GM13976 (cell line): Measurements from ENCODE around the gene SDSL.

Experiments
- DNase-seq: peaks from one replicate; pipeline ENCODE4 v3.0.0; 2012; ENCODE audit warnings: low spot score
- CTCF ChIP-seq: IDR thresholded peaks from 2 replicates; pipeline ENCODE4 v1.5.1; 2012; ENCODE audit warnings: borderline replicate concordance, mild to moderate bottlenecking; ENCODE audit not compliant: insufficient read depth; ENCODE audit errors: extremely low read depth, missing control alignments, control extremely low read depth
- in situ Hi-C: fragments of 300-500 bp; cut with MboI; formaldehyde crosslinking; loops from one replicate; pipeline ENCODE4 v1.12.0; 2022; ENCODE audit warnings: low sequenced_read_pairs, mixed read lengths, inconsistent platforms; ENCODE audit not compliant: unreplicated experiment

Gene SDSL

GRCh38 chr12:113465808-113466453, 43.8 kb downstream of the SDSL start:
- in situ Hi-C loops = loop anchor here (25.0 kb wide), 2 partner anchors 446 to 946 kb away; partner anchors contain the start of gene TBX5
- no peak for TF ChIP-seq CTCF
- DNase-seq = no peak

DNA sequence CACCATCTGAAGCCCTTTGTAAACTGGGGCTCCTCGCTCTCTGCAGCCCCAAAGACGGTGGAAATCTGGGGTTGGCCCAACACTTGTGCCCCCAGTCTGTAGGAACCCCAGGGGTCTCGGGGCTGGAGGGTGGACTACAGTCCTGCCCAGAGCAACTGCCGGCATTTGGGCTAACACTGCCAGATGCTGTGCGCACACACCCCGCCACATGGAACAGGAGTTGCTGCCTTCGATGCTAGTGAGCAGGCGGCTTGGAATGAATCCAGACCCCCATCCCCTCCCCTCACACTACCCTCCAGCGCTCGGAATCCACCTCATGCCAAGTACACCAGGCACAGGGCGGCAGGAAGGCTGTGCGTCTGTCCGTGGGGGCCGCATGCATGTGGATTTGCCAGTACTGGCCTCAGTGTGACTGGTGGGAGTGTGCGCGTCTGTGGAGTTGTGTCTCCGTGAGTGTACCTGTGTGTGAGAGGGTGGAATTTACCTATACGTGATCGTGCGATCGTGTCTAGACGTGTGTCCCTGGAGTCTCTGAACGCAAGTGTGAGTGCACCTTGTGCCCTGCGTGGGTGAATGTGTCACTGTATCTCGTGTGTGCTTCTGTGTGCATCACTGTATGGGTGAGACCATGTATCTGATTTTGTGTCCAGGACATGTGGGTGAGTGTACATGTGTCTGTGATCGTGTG, 44.4 kb downstream of the SDSL start:
- in situ Hi-C loops = loop anchor here (25.0 kb wide), 2 partner anchors 446 to 946 kb away; partner anchors contain the start of gene TBX5
- TF ChIP-seq CTCF = no peak
- DNase-seq = no peak

GRCh38 chr12:113467142-113467501, 44.9 kb downstream of the SDSL start:
- in situ Hi-C loops = loop anchor here (25.0 kb wide), 2 partner anchors 445 to 945 kb away; partner anchors contain the start of gene TBX5
- no peak for TF ChIP-seq CTCF
- peak; percentile 37 for DNase-seq

DNA sequence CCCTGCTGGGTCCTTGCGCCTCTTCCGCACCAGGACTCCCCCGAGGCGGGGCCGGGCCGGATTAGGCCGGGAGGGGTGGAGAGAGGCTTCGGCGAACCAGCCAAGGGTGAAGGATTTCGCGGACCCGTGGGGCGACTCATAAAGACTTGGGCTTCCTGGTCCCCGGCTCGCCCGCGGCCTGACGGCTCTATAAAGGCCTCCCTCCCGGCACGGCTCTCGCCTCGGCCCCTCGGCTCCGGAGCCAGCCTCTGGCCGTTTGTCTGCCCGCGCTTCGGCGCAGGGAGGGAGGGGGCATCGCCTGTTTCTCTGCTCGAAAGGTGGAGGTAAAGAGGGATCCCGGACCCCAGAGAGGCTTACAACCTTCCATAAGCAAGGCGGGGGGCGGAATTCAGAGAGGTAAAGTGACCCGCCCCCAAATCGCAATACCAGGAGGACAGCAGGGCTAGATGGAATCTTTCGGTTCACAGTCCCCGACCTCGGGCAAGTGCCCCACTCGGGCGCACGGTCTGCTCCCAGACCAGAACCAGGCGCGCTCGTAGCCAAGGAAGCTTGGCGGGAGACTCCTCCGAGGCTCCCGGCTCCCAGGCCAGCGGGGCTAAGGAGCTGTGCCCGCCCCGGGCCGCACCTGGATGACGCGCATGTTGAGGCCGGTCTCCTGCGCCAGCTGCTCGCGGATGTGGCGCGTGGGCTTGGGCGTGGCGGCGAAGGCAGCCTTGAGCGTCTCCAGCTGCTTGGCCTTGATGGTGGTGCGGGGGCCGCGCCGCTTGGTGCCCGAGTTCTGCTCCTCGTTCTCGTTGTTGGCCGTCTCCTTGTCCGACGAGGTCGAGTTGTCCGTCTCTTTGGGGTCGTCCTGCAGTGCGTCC, 45.6 kb downstream of the SDSL start:
- in situ Hi-C loops = loop anchor here (25.0 kb wide), 2 partner anchors 445 to 945 kb away; partner anchors contain the start of gene TBX5
- TF ChIP-seq CTCF = no peak
- peak; percentile 33 for DNase-seq

DNA sequence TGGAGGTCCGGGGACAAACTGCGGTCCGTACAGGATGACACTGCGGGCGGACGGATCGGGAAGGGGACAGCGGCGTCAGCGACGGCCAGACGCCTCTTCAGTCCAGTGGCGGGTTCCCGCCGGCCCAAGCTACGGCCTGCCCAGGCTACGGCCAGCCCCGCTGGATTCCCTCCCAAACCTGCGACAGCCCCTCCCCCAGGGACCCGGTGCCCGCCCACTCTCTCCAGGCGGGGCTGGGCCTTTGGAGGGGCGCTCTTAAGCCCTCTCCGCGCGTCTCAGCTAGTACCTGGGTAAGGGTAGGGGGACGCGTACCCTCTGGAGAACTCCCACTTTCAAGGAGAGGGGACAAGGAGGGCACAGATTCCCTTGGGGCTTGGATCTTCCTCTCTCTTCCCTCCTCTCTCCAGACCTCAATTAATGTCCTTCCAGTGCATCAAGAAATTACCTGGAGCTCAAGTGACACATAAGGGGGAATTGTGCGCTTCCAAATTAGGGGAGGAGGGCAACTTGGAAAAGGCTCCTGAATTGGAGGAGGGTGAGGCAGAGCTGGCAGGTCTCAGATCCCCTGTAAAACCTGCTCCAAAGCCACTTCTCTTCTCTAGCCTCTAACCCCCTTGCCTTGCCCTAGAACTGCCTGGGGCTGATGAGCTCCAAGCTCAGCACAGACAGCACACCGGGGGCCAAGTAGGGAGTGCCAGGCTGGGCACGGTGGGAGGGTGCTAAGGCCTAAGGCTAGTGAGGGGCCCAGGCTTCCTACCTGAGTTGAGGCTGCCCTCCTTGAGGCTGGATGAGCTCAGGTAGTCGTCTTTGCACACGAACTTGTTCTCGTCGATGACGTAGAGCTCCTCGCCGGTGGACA, 46.4 kb downstream of the SDSL start:
- no peak for TF ChIP-seq CTCF
- peak; percentile 25 for DNase-seq
- in situ Hi-C loops = loop anchor here (25.0 kb wide), 2 partner anchors 444 to 944 kb away; partner anchors contain the start of gene TBX5
